Fibroblast of the aortic adventitia (primary cell): ENCODE results near the gene STRA6. TPM values are rescaled to one million over a fixed set of nuclear protein-coding genes. Genes with fewer than 3 reads are reported as not detected.
A peak's percentile ranks its signal among the peaks of the same experiment; 100 is the strongest.

ENCODE experiments used
- DNase-seq: peaks from one replicate; pipeline ENCODE4 v3.0.0-alpha.2; 2010; ENCODE audit warnings: low read depth
- H3K4me3 ChIP-seq: 2 replicates; pipeline ENCODE4 v1.5.1; 2011; ENCODE audit warnings: low read depth, mild to moderate bottlenecking, control low read depth, low read length, moderate library complexity
- CTCF ChIP-seq: IDR thresholded peaks from 2 replicates; pipeline ENCODE4 v1.5.1; 2011; ENCODE audit warnings: mild to moderate bottlenecking, low read length, control low read depth, inconsistent platforms; ENCODE audit not compliant: insufficient read depth
- total RNA-seq: library from RNA; depleted of rRNA; stranded (reverse); fragments of >200 nt; gene quantifications from 2 replicates; pipeline ENCODE4 v1.2.3, GENCODE V29; 2012; ENCODE audit warnings: low replicate concordance

STRA6 gene
- total RNA-seq, 1 donor: 0.18 TPM

GRCh38 chr15:74155766-74156417 is 46.7 kb downstream of the STRA6 start:
- TF ChIP-seq CTCF: no peak
- H3K4me3 ChIP-seq: no peak overlapping the region
- no peak for DNase-seq

- DNase-seq: no peak
- H3K4me3 ChIP-seq: no peak overlapping the region
- TF ChIP-seq CTCF: no peak
Observed at GRCh38 chr15:74147051-74147450, 55.5 kb downstream of the STRA6 start.

- no peak overlapping the region for H3K4me3 ChIP-seq
Observed at GRCh38 chr15:74146277-74146800, 56.2 kb downstream of the STRA6 start.

GRCh38 chr15:74144153-74144775 is 58.3 kb downstream of the STRA6 start:
- no peak overlapping the region for H3K4me3 ChIP-seq
- no peak for DNase-seq
- no peak for TF ChIP-seq CTCF

More at GRCh38 chr15:74146277-74146800, 56.2 kb downstream of the STRA6 start:
- no peak for TF ChIP-seq CTCF
- DNase-seq: no peak

- DNase-seq: peak; percentile 41
- TF ChIP-seq CTCF: no peak
- H3K4me3 ChIP-seq: no peak overlapping the region
Observed at GRCh38 chr15:74141591-74141990, 61.0 kb downstream of the STRA6 start.

GRCh38 chr15:74138642-74139041 is 63.9 kb downstream of the STRA6 start:
- TF ChIP-seq CTCF: no peak
- DNase-seq: no peak
- no peak overlapping the region for H3K4me3 ChIP-seq

- TF ChIP-seq CTCF: no peak
- DNase-seq: no peak
- no peak overlapping the region for H3K4me3 ChIP-seq
Observed at GRCh38 chr15:74137537-74137894, 65.1 kb downstream of the STRA6 start.
